Kidney (tissue), 14 donors: ENCODE data around the gene MOB3C. TPM values are rescaled to one million over a fixed set of nuclear protein-coding genes. Genes with fewer than 3 reads are reported as not detected.
A peak's percentile ranks its signal among the peaks of the same experiment; 100 is the strongest.

Experiments used
- DNase-seq, 5 donors: peaks; one replicate each; pipeline ENCODE4 v3.0.0-alpha.2; 2013 to 2020
- FAIRE-seq: peaks from 2 replicates; lab custom pipeline; 2012; peaks lifted over from hg19 to GRCh38; lab: Jason Lieb, UNC
- H3K27ac ChIP-seq, 2 donors: one replicate each; pipeline ENCODE4 v1.7.0; 2013; ENCODE audit warnings: low read depth in 2 of 2, low read length in 2 of 2, inconsistent platforms in 1 of 2
- H3K27me3 ChIP-seq: one replicate; pipeline ENCODE4 v1.7.1; 2013; ENCODE audit warnings: low read length, inconsistent platforms; ENCODE audit not compliant: control insufficient read depth, insufficient read depth
- H3K36me3 ChIP-seq, 3 donors: one replicate each; pipeline versions ENCODE4 v1.7.0 to v1.7.1; 2013; ENCODE audit warnings: low read length in 3 of 3, control low read depth in 1 of 3, inconsistent platforms in 1 of 3; ENCODE audit not compliant: insufficient read depth in 3 of 3, control insufficient read depth in 2 of 3
- H3K4me1 ChIP-seq, 3 donors: one replicate each; pipeline versions ENCODE4 v1.7.0 to v1.7.1; 2013; ENCODE audit warnings: low read length in 3 of 3, inconsistent platforms in 1 of 3, low read depth in 1 of 3; ENCODE audit not compliant: control insufficient read depth in 2 of 3, insufficient read depth in 2 of 3
- H3K4me3 ChIP-seq, 3 donors: one replicate each; pipeline versions ENCODE4 v1.7.0 to v1.8.1; 2013; ENCODE audit warnings: low read length in 3 of 3, control low read depth in 1 of 3, inconsistent platforms in 1 of 3
- H3K9ac ChIP-seq, 3 donors: one replicate each; pipeline versions ENCODE4 v1.7.0 to v1.7.1; 2013; ENCODE audit warnings: low read length in 3 of 3, control low read depth in 1 of 3, inconsistent platforms in 1 of 3
- H3K9me3 ChIP-seq, 3 donors: one replicate each; pipeline versions ENCODE4 v1.7.0 to v1.7.1; 2013; ENCODE audit warnings: low read length in 3 of 3, control low read depth in 1 of 3, inconsistent platforms in 1 of 3; ENCODE audit not compliant: control insufficient read depth in 2 of 3, insufficient read depth in 1 of 3
- intact Hi-C: fragments of 100-400 bp; cut with DNase I; formaldehyde crosslinking; loops from one replicate; pipeline ENCODE4 v1.11.1; 2022
- polyA plus RNA-seq: library from polyadenylated mRNA; stranded (reverse); fragments of 350-450 nt; fragmentation: Illumina TruSeq; extraction: RNeasy Lipid Tissue Mini Kit (QIAGEN cat#74804); gene quantifications from one replicate; pipeline ENCODE4 v1.2.3, GENCODE V29; 2014; ENCODE audit warnings: low read depth, low replicate concordance; ENCODE audit not compliant: insufficient read depth
- total RNA-seq: library from RNA; stranded (reverse); fragmentation: NEBNext Ultra II Directional; extraction: Animal tissue kit (Norgen Biotek cat#: 25700); gene quantifications from one replicate; pipeline ENCODE4 v1.2.1, GENCODE V29; 2021
- TF ChIP-seq, protein P1 (sequence below): IDR thresholded peaks from 3 replicates; pipeline ENCODE4 v1.5.1; 2012; ENCODE audit warnings: mild to moderate bottlenecking, moderate library complexity, borderline replicate concordance; ENCODE audit not compliant: insufficient read depth; ENCODE audit errors: extremely low read depth
- donor health status: control.
- donor health status: control.
- donor health status: control.
- donor health status: control.
- donor health status: control.
- donor health status: DM: yes; HTN: yes; CAD: no.
- donor health status: Normal renal cell carcinoma (clear cell type).

Gene MOB3C
- total and polyA plus RNA-seq, 2 donors from 2014 or later: 12.4 to 14.9 TPM

- TF ChIP-seq, protein P1, sequence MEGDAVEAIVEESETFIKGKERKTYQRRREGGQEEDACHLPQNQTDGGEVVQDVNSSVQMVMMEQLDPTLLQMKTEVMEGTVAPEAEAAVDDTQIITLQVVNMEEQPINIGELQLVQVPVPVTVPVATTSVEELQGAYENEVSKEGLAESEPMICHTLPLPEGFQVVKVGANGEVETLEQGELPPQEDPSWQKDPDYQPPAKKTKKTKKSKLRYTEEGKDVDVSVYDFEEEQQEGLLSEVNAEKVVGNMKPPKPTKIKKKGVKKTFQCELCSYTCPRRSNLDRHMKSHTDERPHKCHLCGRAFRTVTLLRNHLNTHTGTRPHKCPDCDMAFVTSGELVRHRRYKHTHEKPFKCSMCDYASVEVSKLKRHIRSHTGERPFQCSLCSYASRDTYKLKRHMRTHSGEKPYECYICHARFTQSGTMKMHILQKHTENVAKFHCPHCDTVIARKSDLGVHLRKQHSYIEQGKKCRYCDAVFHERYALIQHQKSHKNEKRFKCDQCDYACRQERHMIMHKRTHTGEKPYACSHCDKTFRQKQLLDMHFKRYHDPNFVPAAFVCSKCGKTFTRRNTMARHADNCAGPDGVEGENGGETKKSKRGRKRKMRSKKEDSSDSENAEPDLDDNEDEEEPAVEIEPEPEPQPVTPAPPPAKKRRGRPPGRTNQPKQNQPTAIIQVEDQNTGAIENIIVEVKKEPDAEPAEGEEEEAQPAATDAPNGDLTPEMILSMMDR: no peak
- H3K4me1 ChIP-seq: peaks cover 0 to 3% (median 0%) of the 10 kb centered on the region in 3 donors
- peaks cover 0 to 7% (median 5%) of the 10 kb centered on the region in 3 donors for H3K36me3 ChIP-seq
- H3K4me3 ChIP-seq: no peak overlapping the region
- no peak overlapping the region for H3K27ac ChIP-seq
- H3K27me3 ChIP-seq: no peaks in the 10 kb centered on the region
- H3K9me3 ChIP-seq: peaks cover 0 to 5% (median 0%) of the 10 kb centered on the region in 3 donors
- DNase-seq (peak in 2 of 5 donors; percentile 42 to 66), FAIRE-seq (no peak)
- H3K9ac ChIP-seq: no peak overlapping the region
- intact Hi-C loops: no loop called here
These were observed 26.8 kb upstream of the MOB3C start for GRCh38 chr1:46643368-46643775.

DNA sequence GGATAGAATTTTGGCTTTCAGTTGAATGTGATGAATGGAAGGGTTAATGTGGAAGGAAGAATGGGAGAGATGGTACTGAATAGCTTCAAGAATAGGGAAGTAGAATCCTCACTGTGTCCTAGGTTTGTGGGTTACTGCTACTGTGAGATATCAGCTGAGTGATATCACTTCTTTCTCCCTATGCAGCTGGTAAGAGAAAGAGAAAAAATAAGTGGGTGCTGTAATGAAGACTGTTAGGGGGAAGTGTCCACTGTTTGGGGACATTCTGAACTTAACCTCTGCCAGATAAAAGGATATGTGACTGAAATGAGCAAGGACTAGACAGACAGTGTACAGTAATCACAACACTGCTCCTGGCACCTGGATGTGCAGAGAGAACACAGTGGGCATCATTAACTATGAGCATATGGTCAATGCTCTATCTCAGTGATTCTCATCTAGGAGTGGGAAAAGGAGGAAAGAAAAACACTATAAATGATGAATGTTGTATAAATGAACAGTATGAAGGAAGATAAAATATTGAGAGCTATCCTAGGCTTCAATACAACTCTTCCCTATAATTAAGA is 25.6 kb upstream of the MOB3C start:
- intact Hi-C loops: no loop called here
- no peaks in the 10 kb centered on the region for H3K27me3 ChIP-seq
- no peak overlapping the region for H3K27ac ChIP-seq
- H3K9ac ChIP-seq: no peak overlapping the region
- H3K4me3 ChIP-seq: no peak overlapping the region
- H3K36me3 ChIP-seq: peaks cover 0 to 5% (median 5%) of the 10 kb centered on the region in 3 donors
- DNase-seq (no peak), FAIRE-seq (no peak)
- H3K4me1 ChIP-seq: peaks cover 0 to 3% (median 0%) of the 10 kb centered on the region in 3 donors
- no peaks in the 10 kb centered on the region for H3K9me3 ChIP-seq
- TF ChIP-seq, protein P1: no peak

GRCh38 chr1:46639547-46639946 is 22.9 kb upstream of the MOB3C start:
- H3K36me3 ChIP-seq: peaks cover 6 to 25% (median 14%) of the 10 kb centered on the region in 3 donors

More at GRCh38 chr1:46639547-46639946, 22.9 kb upstream of the MOB3C start:
- TF ChIP-seq, protein P1: no peak
- Histone ChIP-seq H3K9ac (no peak overlapping the region), H3K27me3 (no peaks in the 10 kb centered on the region), H3K27ac (no peak overlapping the region), H3K4me1 (peaks cover 0 to 3% (median 0%) of the 10 kb centered on the region in 3 donors), H3K9me3 (no peaks in the 10 kb centered on the region), H3K4me3 (no peak overlapping the region)
- DNase-seq (no peak), FAIRE-seq (no peak)
- intact Hi-C loops: no loop called here
